K562 (cell line): ENCODE results near the gene CRYBG3. TPM values are rescaled to one million over a fixed set of nuclear protein-coding genes. Genes with fewer than 3 reads are reported as not detected.

Source experiments
- MGA ChIP-seq: fragments of 450-650 bp; IDR thresholded peaks from 2 replicates; pipeline ENCODE4 v1.6.1; 2016; ENCODE audit warnings: mild to moderate bottlenecking, moderate library complexity
- ZNF232 ChIP-seq: sonication (generic); formaldehyde crosslinking; IDR thresholded peaks from 2 replicates; pipeline ENCODE4 v1.8.0; 2022; ENCODE audit warnings: mild to moderate bottlenecking, missing genetic modification reagents
- polyA plus RNA-seq, 8 experiments: library from polyadenylated mRNA; depleted of rRNA in 4 of 8; stranded (reverse) in 5 of 8; unstranded in 3 of 8; fragments of >200 nt; fragmentation: Nextera tagmentation in 2 of 8; fragmentation: Illumina TruSeq in 1 of 8; extraction: Ambion mirVana in 2 of 8; extraction: Trizol in 1 of 8; gene quantifications; 2 replicates each; pipeline versions ENCODE4 v1.2.1 to v1.2.3, GENCODE V29; 2011 to 2014; ENCODE audit warnings: inconsistent platforms in 1 of 8, missing spikeins in 1 of 8
- total RNA-seq, 7 experiments: library from RNA; depleted of rRNA in 6 of 7; stranded (reverse); fragments of >200 nt in 6 of 7; fragmentation: Illumina TruSeq in 2 of 7; extraction: Trizol in 2 of 7; gene quantifications; 2 replicates each; pipeline versions ENCODE4 v1.2.1 to v1.2.3, GENCODE V29; 2011 to 2021; ENCODE audit warnings: low replicate concordance in 1 of 7

Gene CRYBG3
- total and polyA plus RNA-seq, 9 of the 15 experiments (the other 6 are each of a cell fraction or from before 2014, with no cell fraction given) = 0.08 to 0.72 (median 0.18) TPM

DNA sequence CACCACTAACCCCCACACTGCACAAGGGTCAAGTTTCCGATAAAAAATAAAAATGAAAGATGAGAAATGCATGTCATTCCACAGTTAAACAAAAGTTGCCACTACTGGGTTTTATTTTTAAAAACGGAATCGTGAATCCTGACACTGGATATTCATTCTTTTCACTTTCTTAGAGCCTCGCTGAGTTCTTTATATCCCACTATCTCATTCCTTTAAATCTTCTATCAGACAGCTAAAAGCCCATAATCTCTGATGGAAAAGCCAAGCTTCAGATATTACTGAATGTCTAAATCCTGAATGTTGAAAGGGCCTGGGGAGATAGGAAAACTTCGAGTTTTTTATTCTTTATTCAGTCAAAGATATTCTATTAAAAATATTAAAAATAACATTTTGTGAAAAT, 138.7 kb downstream of the CRYBG3 start (continued):
- TF ChIP-seq MGA (no peak), ZNF232 (CRISPR knock-in tag) (no peak)
